GM19395 (cell line): Measurements from ENCODE around the gene TUT1.
"Not testable (repeated sequence)": the region's sequence is repeated elsewhere in the genome, so short reads cannot be mapped to it uniquely, and the experiment has no call there.

ENCODE experiments used
- ATAC-seq: cut with Tn5 transposase; IDR thresholded peaks from one replicate; pipeline ENCODE4 v1.9.1; 2021; ENCODE audit warnings: mild to moderate bottlenecking, moderate library complexity; ENCODE audit not compliant: unreplicated experiment

TUT1 gene

DNA sequence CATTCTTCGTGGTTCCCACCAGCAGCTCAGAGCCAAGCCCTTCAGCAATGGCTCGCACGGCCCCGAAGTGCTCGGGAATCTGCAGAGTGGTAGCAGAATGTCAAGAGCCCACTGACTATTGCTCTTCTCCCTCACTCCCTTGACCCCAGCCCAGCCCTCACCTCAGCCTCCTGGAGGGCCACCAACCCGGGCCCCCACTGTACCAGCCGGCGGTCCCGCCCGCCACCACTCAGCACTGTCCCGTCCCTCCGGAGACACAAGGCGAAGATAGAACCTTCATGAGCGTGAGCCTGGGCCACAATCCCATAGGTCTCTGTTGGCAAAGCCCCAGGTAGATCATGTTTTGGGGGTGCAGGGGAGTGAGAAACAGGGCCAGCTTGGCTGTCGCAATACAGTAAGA, 14.6 kb upstream of the TUT1 start:
- ATAC-seq = no peak

- ATAC-seq = no peak
Measured at GRCh38 chr11:62605467-62605866, 14.1 kb upstream of the TUT1 start.

GRCh38 chr11:62604460-62605120, 13.3 kb upstream of the TUT1 start:
- ATAC-seq = no peak

DNA sequence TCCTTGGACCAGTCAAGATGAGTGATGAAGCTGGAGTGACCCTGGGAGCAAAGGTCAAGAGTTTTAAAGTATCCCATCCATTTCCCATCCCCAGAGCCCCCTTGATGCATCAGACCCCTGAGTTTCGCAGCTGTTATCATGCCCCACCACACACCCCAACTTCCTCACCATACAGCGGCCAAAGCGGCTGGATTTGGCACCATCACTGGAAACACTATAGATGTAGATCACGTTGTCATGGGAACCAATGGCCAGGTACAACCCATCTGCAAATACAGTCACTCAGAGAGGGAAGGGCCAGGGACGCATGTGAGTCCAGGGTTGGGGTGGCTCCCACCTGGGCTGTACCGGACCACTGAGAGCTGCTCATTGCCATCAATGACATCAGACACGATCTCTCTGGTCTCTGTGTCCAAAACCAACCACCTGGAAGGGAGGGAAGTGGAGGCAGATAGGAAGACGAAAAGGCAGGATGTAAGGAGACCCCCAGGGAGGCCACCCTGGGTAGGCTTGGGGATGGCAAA, 12.5 kb upstream of the TUT1 start:
- ATAC-seq = no peak

DNA sequence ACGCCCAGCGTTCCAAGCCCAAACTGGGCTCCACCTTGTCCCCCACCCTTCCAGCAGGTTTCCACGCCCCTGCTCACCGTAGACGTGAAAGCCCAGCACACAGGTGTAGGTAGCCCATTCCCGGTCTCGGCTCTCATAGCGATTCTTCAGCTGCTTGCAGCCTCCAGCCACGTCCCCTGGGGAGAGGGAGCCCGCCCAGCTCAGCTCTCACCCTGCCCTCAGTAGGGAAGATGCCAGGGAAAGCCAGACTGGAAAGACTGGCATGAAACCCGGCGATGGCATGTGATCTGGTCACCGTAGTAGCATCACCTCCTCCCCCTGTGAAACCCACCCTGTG, 11.7 kb upstream of the TUT1 start:
- no peak for ATAC-seq

DNA sequence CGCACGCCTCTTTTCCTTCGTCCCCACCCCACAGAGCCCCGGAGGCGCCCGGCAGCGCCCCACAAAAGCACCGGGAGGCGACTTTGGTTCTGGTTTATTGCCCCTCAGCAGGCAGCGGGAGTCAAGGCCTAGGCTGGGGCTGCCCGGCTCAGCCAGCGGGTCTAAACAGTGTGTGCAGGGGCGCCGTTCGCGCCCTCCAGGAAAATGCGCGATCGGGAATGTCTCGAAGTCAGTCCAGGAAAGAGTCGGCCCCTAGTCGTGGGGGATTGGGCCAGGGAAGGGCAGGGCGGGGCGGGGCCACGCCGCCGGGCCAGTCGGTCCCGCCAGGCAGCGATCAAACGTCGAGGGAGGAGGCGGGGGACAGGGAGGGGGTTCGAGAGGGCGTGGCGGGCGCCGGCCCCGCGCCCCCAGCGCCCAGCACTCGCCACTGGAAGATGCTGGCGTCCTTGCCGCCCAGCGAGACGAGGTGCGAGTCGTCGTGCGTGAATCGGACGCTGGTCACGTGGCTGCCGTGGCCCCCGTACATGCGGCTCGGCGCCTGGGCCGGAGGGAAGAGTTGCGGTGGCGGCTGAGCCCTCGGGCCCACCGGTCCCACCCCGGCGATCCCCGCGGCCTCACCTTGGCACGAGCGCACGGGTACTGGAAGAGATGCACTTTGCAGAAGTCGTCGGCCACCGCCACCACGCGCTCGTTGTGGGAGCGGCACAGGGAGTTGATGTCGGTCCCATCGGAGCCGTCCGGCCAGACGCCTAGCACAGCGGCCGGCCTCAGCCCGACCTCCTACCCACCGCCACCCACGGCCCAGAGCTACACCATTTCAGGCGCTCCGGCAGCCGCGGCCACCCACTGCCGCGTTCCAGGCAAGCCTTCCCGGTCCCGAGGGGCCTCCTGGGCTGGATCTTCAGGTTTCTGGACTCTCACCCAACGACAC, 11.1 kb upstream of the TUT1 start:
- no peak for ATAC-seq

- ATAC-seq = peak; percentile 76
Measured at GRCh38 chr11:62601372-62602140, 10.2 kb upstream of the TUT1 start, which contains the start of gene MTA2. MTA2 (minus strand) TSS chr11:62601865; CDS start chr11:62601450, 415 bp downstream.

DNA sequence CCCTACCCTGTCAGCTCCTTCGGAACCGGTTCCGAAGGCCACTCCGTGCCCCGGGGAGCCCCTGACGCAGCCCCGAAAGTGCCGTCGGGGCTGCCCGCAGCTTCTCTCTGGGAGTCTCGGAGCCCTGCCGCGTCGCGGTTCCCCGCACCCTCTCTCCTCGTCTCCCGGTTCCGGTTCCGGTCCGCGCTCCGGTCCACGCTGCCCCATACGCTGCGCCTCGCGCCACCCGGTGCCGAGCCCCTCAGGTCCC, 9.7 kb upstream of the TUT1 start:
- ATAC-seq = no peak

GRCh38 chr11:62600367-62601121, 9.2 kb upstream of the TUT1 start:
- no peak for ATAC-seq

- ATAC-seq = no peak
Measured at GRCh38 chr11:62599901-62600300, 8.6 kb upstream of the TUT1 start.

DNA sequence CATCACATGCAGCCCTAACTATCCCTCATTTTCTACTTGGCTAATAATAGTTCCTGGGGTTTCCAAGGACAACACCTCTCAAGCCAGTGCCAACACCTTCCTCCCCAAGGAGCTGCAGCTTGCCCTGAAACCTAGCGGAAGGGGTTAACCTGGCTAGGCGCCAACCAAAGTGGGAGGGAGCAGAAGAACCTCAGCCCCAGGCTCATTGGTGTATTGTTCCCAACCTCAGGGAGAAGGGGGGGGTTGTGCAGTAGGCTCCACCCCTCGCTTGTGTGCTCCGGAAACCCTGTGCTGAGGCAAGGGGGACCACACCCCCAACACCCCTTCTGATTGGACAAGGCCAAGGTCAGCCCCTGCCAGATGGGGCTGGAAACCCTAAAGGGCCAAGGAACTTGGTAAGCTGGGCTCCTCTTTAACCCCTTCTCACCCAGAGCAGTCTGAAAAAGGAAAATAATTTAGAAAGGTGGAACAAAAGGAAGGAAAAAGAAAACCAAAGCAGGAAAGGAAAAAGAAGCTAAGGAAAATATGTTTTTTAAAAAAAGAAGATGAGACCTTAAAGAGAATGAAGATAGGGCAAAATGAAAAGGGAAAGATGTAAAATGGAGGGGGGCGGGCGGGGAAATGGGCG, 7.9 kb upstream of the TUT1 start:
- peak; percentile 60 for ATAC-seq

GRCh38 chr11:62595124-62595523, 3.8 kb upstream of the TUT1 start:
- ATAC-seq = no peak

GRCh38 chr11:62593434-62594044, 2.2 kb upstream of the TUT1 start:
- ATAC-seq = no peak

DNA sequence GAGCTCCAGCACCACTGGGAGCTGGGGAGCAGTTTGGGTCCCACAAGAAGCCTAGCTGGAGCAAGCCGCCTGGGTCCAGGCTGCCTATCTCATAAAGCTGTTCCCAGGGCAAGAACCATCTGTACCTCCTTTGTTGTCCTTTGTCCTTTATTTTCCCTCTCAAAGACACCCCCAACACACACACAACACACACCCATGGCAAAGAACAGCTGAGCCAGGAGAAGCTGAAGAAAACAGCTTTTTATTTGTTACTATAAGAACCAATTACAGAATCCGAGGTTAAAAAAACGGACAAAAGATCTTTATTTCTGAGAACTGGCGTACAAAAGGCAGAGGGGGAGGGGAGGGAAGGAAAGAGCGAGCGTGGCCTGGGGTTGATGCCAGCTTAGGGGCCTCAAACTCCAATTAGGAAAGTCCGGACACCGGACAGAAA, 1.7 kb upstream of the TUT1 start:
- no peak for ATAC-seq

DNA sequence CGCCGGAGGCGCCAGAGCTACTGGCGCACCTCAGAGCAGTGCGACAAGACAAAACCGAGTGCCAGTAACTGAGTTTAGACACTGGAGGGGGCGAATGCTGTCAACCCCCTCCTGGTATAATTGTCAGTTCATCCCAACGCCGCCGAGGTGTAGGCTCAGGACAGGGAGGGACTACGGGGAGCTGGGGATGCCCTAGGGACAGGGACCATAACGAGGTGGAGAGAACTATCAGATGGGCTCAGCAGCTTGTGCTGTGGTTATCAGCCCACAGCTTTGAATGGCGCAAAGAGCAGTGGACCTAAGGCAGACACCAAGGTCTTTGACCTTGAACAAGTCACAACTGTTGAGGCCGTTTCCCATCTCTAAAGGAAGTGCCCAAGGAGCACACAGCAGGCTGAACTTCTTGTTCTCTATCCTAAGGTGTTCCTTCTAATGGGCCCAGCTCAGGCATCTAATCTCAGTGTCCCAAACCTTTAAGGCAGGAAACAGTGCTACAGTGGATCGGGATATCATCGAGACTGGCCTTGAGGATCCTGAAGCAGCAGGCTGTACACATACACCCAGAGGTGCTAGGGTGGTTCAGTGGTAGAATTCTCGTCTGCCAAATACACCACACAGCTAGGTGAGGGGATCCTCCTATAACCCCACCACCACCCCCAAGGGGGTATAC, 958 bp upstream of the TUT1 start:
- ATAC-seq = no peak

GRCh38 chr11:62588966-62589637, 2.2 kb downstream of the TUT1 start:
- ATAC-seq = no peak

GRCh38 chr11:62585356-62585755, 6.0 kb downstream of the TUT1 start:
- ATAC-seq = not testable (repeated sequence)

- not testable (repeated sequence) for ATAC-seq
Measured at GRCh38 chr11:62581735-62582134, 9.6 kb downstream of the TUT1 start.
